ENCODE measurements around the gene LIN52. TPM values are rescaled to one million over a fixed set of nuclear protein-coding genes. Genes with fewer than 3 reads are reported as not detected.

The LIN52 gene
- total RNA-seq, 1 donor from 2014 or later = 25.7 TPM

DNA sequence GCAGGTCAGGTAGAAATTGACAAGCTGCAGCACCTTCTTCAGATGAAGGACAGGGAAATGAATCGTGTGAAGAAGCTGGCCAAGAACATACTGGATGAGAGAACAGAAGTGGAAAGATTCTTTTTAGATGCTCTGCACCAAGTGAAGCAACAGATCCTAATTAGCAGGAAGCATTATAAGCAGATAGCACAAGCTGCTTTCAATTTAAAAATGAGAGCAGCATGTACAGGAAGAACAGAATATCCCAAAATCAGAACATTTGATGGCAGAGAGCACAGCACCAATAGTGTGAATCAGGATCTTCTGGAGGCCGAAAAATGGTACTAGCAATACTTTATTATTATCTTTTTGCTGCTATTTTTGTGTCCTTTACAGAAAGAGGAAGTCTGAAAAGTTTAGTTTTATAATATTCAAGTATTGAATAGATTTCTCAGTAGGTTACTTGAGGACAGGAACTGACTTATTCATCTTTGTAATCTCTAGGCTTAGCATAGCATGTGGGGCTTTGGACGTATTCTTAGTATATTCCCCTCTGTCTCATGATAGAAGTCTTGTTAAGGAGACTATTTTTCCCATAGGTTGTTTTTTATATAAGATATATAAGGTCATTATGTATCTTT, 34.8 kb upstream of the LIN52 start:
- H3K79me2 ChIP-seq (ENCODE audit: low read depth) = no peaks in the 10 kb centered on the region
- no peaks in the 10 kb centered on the region for H3K27me3 ChIP-seq
- no peak overlapping the region for H2AFZ ChIP-seq (replicated peaks)
- peaks cover 2% of the 10 kb centered on the region for H3K36me3 Mint-ChIP-seq
- peaks cover 7% of the 10 kb centered on the region for H3F3A ChIP-seq (ENCODE audit: low read depth)
- no peaks in the 10 kb centered on the region for H3K36me3 ChIP-seq
- no peak overlapping the region for H3K27ac ChIP-seq
- H4K20me1 ChIP-seq (ENCODE audit: low read depth) = no peaks in the 10 kb centered on the region
- no peaks in the 10 kb centered on the region for H3K27me3 Mint-ChIP-seq (ENCODE audit: insufficient read depth, low read depth)
- no peak overlapping the region for H3K4me3 Mint-ChIP-seq
- no peak for DNase-seq (ENCODE audit: low spot score)
- H3K4me1 Mint-ChIP-seq = peaks cover 3% of the 10 kb centered on the region
- no peak overlapping the region for H3K4me3 ChIP-seq
- no peak overlapping the region for H3K4me2 ChIP-seq
- H3K27ac Mint-ChIP-seq = no peak overlapping the region
- H3K4me1 ChIP-seq = peaks cover 8% of the 10 kb centered on the region
- no peak for TF ChIP-seq EZH2 (IDR thresholded peaks at IDR 0.05)
- no peak for TF ChIP-seq CTCF (IDR thresholded peaks at IDR 0.05)
- TF ChIP-seq EZH2phosphoT487 (IDR thresholded peaks at IDR 0.05) = no peak
- no peak overlapping the region for H3K9ac ChIP-seq
- H3K9me3 Mint-ChIP-seq = no peaks in the 10 kb centered on the region
- no peaks in the 10 kb centered on the region for H3K9me3 ChIP-seq (ENCODE audit: low read depth)

DNA sequence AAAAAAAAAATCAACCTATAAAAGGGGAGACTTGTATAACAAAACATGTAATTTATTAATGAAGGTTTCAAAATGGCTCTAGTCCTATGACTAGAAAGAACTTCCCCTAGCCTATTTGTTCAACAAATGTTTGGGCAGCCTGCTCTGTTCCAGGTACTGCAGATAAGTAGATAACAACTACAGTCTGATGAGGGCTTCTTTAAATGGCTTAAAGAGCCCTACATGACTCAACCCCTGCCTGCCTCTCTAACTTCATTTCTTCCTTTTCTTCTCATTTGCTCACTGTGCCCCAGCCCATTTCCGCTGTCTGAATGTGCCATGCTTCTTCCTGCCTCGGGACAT, 22.0 kb upstream of the LIN52 start:
- Mint-ChIP-seq H3K9me3 (no peaks in the 10 kb centered on the region), H3K36me3 (peaks cover 25% of the 10 kb centered on the region), H3K4me3 (no peak overlapping the region), H3K27me3 (ENCODE audit: insufficient read depth, low read depth) (no peaks in the 10 kb centered on the region), H3K4me1 (no peaks in the 10 kb centered on the region), H3K27ac (no peak overlapping the region)
- H3K4me1 ChIP-seq = no peaks in the 10 kb centered on the region
- H2AFZ ChIP-seq (replicated peaks) = no peak overlapping the region
- H3F3A ChIP-seq (ENCODE audit: low read depth) = no peaks in the 10 kb centered on the region
- H3K9ac ChIP-seq = no peak overlapping the region
- no peak for TF ChIP-seq EZH2 (IDR thresholded peaks at IDR 0.05)
- no peak for TF ChIP-seq EZH2phosphoT487 (IDR thresholded peaks at IDR 0.05)
- no peak for TF ChIP-seq CTCF (IDR thresholded peaks at IDR 0.05)
- H3K9me3 ChIP-seq (ENCODE audit: low read depth) = no peaks in the 10 kb centered on the region
- no peak overlapping the region for H3K4me3 ChIP-seq
- no peak overlapping the region for H3K4me2 ChIP-seq
- H3K79me2 ChIP-seq (ENCODE audit: low read depth) = no peaks in the 10 kb centered on the region
- no peaks in the 10 kb centered on the region for H4K20me1 ChIP-seq (ENCODE audit: low read depth)
- H3K36me3 ChIP-seq = peaks cover 31% of the 10 kb centered on the region
- H3K27ac ChIP-seq = no peak overlapping the region
- H3K27me3 ChIP-seq = no peaks in the 10 kb centered on the region
- DNase-seq (ENCODE audit: low spot score) = no peak

DNA sequence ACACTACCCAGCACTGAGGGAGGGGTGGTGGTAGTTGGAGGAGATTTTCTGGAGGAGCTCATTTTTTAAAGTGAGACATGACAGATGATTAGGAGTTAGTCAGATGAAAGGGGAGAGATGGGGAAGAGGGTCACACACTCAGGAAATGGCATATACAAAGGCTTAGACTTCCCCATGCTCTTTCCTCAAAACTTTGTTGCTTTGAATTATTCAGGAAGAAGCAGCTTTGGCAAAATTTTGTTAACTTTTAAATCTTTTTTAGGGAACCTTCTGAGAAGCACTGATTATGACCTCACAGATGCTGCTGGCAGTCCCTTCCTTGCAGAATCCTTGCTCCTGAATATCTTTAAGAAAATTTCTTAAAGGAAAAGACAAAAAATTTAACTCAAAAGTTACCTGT, 20.3 kb upstream of the LIN52 start:
- TF ChIP-seq EZH2 (IDR thresholded peaks at IDR 0.05) (no peak), EZH2phosphoT487 (IDR thresholded peaks at IDR 0.05) (no peak), CTCF (IDR thresholded peaks at IDR 0.05) (no peak)
- no peaks in the 10 kb centered on the region for H4K20me1 ChIP-seq (ENCODE audit: low read depth)
- H3K27ac Mint-ChIP-seq = no peak overlapping the region
- H3K9ac ChIP-seq = no peak overlapping the region
- H3K4me1 Mint-ChIP-seq = no peaks in the 10 kb centered on the region
- H3K79me2 ChIP-seq (ENCODE audit: low read depth) = no peaks in the 10 kb centered on the region
- no peaks in the 10 kb centered on the region for H3K27me3 Mint-ChIP-seq (ENCODE audit: insufficient read depth, low read depth)
- no peak overlapping the region for H2AFZ ChIP-seq (replicated peaks)
- H3K36me3 Mint-ChIP-seq = peaks cover 23% of the 10 kb centered on the region
- no peaks in the 10 kb centered on the region for H3K4me1 ChIP-seq
- H3K9me3 Mint-ChIP-seq = no peaks in the 10 kb centered on the region
- peaks cover 28% of the 10 kb centered on the region for H3K36me3 ChIP-seq
- no peaks in the 10 kb centered on the region for H3K27me3 ChIP-seq
- H3K4me3 ChIP-seq = no peak overlapping the region
- no peak overlapping the region for H3K4me3 Mint-ChIP-seq
- no peaks in the 10 kb centered on the region for H3F3A ChIP-seq (ENCODE audit: low read depth)
- no peak for DNase-seq (ENCODE audit: low spot score)
- H3K27ac ChIP-seq = no peak overlapping the region
- no peak overlapping the region for H3K4me2 ChIP-seq
- H3K9me3 ChIP-seq (ENCODE audit: low read depth) = no peaks in the 10 kb centered on the region

Data from neural progenitor cell (in vitro differentiated cells).